Choroid plexus epithelial cell (primary cell): ENCODE data around the gene CHRNA7.

ENCODE experiments used
- DNase-seq: peaks from one replicate; pipeline ENCODE4 v3.0.0-alpha.2; 2010; ENCODE audit warnings: low read depth
- H3K4me3 ChIP-seq: 2 replicates; pipeline ENCODE4 v1.5.1; 2011; ENCODE audit warnings: low read depth, mild to moderate bottlenecking, control low read depth, low read length, moderate library complexity
- CTCF ChIP-seq: conservative IDR thresholded peaks from 2 replicates; pipeline ENCODE4 v1.5.1; 2011; ENCODE audit warnings: low read depth, mild to moderate bottlenecking, control low read depth, inconsistent platforms, low read length, moderate library complexity

CHRNA7 gene

GRCh38 chr15:32060706-32061105 is 30.4 kb downstream of the CHRNA7 start:
- no peak overlapping the region for H3K4me3 ChIP-seq
- no peak for TF ChIP-seq CTCF
- no peak for DNase-seq

DNA sequence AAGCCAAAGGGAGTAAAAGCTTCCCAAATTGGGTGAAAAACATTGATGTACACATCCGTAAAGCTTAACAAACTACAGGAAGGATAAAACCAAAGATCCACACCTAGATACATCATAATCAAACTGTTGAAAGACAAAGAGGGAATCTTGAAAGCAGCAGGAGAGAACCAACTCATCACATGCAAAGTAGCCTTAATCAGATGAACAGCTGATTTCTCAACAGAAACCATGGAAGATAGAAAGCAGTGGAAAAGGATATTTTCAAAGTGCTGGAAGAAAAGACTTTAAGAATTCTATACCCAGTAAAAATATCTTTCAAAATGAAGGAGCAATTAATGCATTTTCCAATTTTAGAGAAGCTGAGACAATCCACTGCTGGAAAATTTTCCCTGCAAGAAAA is 36.8 kb downstream of the CHRNA7 start:
- TF ChIP-seq CTCF, result no peak

GRCh38 chr15:32089851-32090359 is 59.6 kb downstream of the CHRNA7 start:
- no peak for DNase-seq
- TF ChIP-seq CTCF, result no peak
- H3K4me3 ChIP-seq, result no peak overlapping the region

More for the DNA sequence above, 36.8 kb downstream of the CHRNA7 start:
- no peak for DNase-seq
- H3K4me3 ChIP-seq, result no peak overlapping the region

GRCh38 chr15:32091505-32092380 is 61.4 kb downstream of the CHRNA7 start:
- TF ChIP-seq CTCF, result no peak
- DNase-seq, result no peak
- no peak overlapping the region for H3K4me3 ChIP-seq

- no peak overlapping the region for H3K4me3 ChIP-seq
- no peak for DNase-seq
- no peak for TF ChIP-seq CTCF
Measured at GRCh38 chr15:32096213-32096612, 65.9 kb downstream of the CHRNA7 start.

DNA sequence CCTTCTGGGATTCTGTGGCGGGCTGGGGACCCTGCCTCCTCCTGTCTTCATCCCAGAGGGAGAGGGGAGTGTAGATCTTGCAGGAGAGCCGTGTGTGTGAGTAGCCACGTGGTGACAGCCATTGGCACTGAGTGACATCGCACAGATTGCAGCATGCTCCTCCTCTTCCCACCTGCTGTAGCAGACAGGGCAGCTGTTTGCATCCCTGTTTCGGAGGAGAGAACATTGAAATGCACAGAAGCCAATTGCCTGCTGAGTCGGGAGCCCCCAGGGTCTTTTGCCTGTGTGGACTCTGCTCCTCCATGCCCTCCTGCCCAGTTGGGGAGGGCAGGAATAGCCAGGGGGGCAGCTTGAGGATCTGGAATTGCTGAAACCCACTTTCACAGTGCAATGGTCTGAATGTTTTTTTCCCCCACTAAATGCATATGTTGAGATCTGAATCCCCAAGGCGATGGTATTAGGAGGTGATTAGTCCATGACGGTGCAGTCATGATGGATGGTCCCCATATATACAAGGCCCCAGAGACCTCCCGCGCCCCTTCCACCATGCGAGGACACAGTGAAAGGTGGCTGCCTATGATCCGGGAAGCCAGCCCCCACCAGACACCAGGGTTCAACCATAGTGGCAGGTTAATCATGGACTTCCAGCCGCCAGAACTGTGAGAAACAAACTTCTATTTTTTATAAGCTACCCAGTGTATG is 66.8 kb downstream of the CHRNA7 start:
- TF ChIP-seq CTCF, result no peak
- H3K4me3 ChIP-seq, result no peak overlapping the region
- no peak for DNase-seq

DNA sequence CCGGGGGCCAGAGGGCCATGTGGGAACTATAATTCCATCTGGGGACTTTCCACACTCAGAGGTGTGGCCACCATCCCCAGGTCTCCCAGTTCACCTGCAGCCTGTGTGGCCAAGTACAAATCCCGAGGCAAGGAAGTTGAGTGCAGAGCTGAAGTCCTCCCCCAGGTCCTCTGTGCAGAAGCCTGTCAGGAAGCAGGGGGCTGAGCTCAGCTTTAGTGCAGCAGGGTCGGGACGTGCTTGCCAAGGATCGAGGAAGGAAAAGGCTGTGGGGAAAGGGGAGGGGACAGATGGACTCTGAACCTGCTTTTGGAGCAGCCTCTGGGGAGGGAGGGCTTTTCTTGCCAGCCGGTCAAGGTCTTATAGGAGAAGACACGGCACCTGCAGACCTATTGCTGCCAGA is 67.7 kb downstream of the CHRNA7 start:
- DNase-seq, result no peak
- no peak overlapping the region for H3K4me3 ChIP-seq
- TF ChIP-seq CTCF, result no peak
